Glutamatergic neuron (in vitro differentiated cells): Measurements from ENCODE around the gene CALN1. TPM values are rescaled to one million over a fixed set of nuclear protein-coding genes. Genes with fewer than 3 reads are reported as not detected.

Experiments
- DNase-seq: peaks from one replicate; pipeline ENCODE4 v3.0.0; 2022
- H3K27ac Mint-ChIP-seq: one replicate; pipeline ENCODE4 v1.8.0; 2020; ENCODE audit warnings: mild to moderate bottlenecking, mixed read lengths, inconsistent platforms; ENCODE audit not compliant: unreplicated experiment
- H3K27me3 Mint-ChIP-seq: one replicate; pipeline ENCODE4 v1.8.0; 2020; ENCODE audit warnings: mild to moderate bottlenecking, moderate library complexity, mixed read lengths, inconsistent platforms; ENCODE audit not compliant: unreplicated experiment
- H3K36me3 Mint-ChIP-seq: one replicate; pipeline ENCODE4 v1.8.0; 2020; ENCODE audit warnings: mild to moderate bottlenecking, mixed read lengths, inconsistent platforms; ENCODE audit not compliant: unreplicated experiment
- H3K4me1 Mint-ChIP-seq: one replicate; pipeline ENCODE4 v1.8.0; 2020; ENCODE audit warnings: mild to moderate bottlenecking, low read depth, mixed read lengths, inconsistent platforms; ENCODE audit not compliant: unreplicated experiment
- H3K4me3 Mint-ChIP-seq: one replicate; pipeline ENCODE4 v1.8.0; 2020; ENCODE audit warnings: mild to moderate bottlenecking, mixed read lengths, inconsistent platforms; ENCODE audit not compliant: unreplicated experiment
- H3K9me3 Mint-ChIP-seq: one replicate; pipeline ENCODE4 v1.8.0; 2020; ENCODE audit warnings: mild to moderate bottlenecking, moderate library complexity, mixed read lengths, inconsistent platforms; ENCODE audit not compliant: unreplicated experiment
- total RNA-seq: library from RNA; stranded (reverse); fragmentation: NEBNext Ultra II Directional; extraction: Animal tissue kit (Norgen Biotek cat#: 25700); gene quantifications from one replicate; pipeline ENCODE4 v1.2.1, GENCODE V29; 2021; ENCODE audit not compliant: unreplicated experiment
- TF ChIP-seq, protein P1 (sequence below): fragments of 200-600 bp; sonication (generic); IDR thresholded peaks from one replicate; pipeline ENCODE4 v1.5.0; 2021; ENCODE audit not compliant: partially characterized antibody, unreplicated experiment

CALN1 gene
- total RNA-seq, 1 donor from 2014 or later: 3.5 TPM

DNA sequence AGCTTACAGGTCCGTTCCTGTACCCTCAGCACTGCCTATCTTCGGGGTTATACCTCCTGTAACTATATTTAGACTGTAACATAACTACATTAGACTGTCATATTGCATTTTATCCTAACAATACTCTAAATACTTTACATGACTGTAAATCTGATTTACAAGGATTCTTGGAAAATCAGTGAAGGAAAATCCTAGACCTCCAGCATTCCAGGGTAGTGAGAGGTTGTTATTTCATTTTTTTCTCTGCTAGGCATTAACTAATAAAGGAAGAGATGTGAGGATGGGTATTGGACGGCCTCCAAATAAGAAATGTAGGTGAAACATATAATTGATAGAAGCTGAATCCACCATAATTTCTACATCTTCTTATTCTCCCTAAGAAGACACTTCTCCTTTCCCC, 569.4 kb downstream of the CALN1 start:
- no peaks in the 10 kb centered on the region for H3K36me3 Mint-ChIP-seq
- TF ChIP-seq, protein P1, sequence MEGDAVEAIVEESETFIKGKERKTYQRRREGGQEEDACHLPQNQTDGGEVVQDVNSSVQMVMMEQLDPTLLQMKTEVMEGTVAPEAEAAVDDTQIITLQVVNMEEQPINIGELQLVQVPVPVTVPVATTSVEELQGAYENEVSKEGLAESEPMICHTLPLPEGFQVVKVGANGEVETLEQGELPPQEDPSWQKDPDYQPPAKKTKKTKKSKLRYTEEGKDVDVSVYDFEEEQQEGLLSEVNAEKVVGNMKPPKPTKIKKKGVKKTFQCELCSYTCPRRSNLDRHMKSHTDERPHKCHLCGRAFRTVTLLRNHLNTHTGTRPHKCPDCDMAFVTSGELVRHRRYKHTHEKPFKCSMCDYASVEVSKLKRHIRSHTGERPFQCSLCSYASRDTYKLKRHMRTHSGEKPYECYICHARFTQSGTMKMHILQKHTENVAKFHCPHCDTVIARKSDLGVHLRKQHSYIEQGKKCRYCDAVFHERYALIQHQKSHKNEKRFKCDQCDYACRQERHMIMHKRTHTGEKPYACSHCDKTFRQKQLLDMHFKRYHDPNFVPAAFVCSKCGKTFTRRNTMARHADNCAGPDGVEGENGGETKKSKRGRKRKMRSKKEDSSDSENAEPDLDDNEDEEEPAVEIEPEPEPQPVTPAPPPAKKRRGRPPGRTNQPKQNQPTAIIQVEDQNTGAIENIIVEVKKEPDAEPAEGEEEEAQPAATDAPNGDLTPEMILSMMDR: no peak
- H3K27ac Mint-ChIP-seq: no peak overlapping the region
- no peaks in the 10 kb centered on the region for H3K4me1 Mint-ChIP-seq
- DNase-seq: no peak
- no peaks in the 10 kb centered on the region for H3K27me3 Mint-ChIP-seq
- peaks cover 2% of the 10 kb centered on the region for H3K9me3 Mint-ChIP-seq
- no peak overlapping the region for H3K4me3 Mint-ChIP-seq

DNA sequence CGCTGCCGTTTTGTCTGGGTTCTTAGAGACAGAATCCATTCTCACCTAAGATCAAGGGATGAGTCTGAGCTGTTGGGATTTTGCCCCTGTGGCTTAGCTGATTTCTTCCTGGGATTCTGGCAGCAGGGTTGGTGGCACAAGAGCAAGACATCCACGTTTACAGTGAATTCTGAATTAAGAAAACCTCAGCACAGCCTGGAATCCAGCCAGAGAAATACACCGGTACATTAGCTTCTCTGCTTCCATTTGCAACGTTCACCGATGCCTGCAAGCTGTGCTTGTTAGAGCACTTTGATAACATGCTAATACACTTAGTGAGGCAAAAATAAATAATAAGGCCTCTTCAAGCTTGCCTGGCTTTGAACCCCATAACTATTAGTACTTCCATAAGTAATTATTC, 569.8 kb downstream of the CALN1 start:
- Mint-ChIP-seq H3K27ac (no peak overlapping the region), H3K27me3 (no peaks in the 10 kb centered on the region), H3K9me3 (peaks cover 2% of the 10 kb centered on the region), H3K36me3 (no peaks in the 10 kb centered on the region), H3K4me1 (no peaks in the 10 kb centered on the region), H3K4me3 (no peak overlapping the region)
- TF ChIP-seq, protein P1: no peak
- DNase-seq: no peak

DNA sequence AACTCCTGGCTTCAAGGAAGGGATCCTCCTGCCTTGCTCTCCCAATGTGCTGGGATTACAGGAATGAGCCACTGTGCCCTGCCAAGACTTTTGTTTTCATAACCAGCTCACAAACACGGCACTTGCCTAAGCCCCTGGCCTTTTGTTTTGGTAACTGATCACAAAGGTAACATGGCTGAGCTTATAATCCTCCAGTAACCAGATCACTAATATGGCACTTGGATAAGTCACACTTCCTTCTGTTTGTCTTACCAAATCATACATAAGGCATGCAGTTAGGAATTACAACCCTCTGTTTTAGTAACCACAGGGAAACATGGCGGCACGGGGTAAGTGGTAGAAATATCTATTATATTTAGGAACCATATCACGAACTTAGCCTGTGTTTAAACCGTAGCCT, 577.1 kb downstream of the CALN1 start:
- TF ChIP-seq, protein P1: no peak
- H3K9me3 Mint-ChIP-seq: no peaks in the 10 kb centered on the region
- no peaks in the 10 kb centered on the region for H3K36me3 Mint-ChIP-seq
- H3K4me3 Mint-ChIP-seq: no peak overlapping the region
- peaks cover 3% of the 10 kb centered on the region for H3K27me3 Mint-ChIP-seq
- H3K4me1 Mint-ChIP-seq: peaks cover 3% of the 10 kb centered on the region
- H3K27ac Mint-ChIP-seq: no peak overlapping the region
- DNase-seq: no peak

DNA sequence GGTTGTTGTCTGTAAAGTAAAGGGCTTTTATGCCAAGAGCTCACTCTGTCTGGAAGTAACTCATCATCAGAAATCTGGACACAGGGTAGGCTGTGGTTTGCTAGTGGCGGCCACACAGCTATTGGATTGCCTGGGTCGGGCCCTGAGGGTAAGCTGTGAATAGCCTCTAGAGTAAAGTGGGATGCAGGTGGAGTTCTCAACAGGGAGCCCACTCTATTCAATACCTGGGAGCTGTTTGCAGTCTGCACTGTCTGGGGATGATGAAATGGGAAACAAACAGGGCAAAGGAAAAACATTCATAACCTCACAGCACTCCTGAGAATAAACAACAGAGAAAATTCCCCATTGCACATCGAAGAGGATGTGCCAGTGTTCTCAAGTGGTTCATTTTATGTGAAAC, 582.6 kb downstream of the CALN1 start:
- Mint-ChIP-seq H3K9me3 (peaks cover 3% of the 10 kb centered on the region), H3K27me3 (peaks cover 3% of the 10 kb centered on the region), H3K36me3 (peaks cover 8% of the 10 kb centered on the region), H3K27ac (no peak overlapping the region), H3K4me3 (no peak overlapping the region), H3K4me1 (peaks cover 3% of the 10 kb centered on the region)
- TF ChIP-seq, protein P1: no peak
- DNase-seq: no peak

DNA sequence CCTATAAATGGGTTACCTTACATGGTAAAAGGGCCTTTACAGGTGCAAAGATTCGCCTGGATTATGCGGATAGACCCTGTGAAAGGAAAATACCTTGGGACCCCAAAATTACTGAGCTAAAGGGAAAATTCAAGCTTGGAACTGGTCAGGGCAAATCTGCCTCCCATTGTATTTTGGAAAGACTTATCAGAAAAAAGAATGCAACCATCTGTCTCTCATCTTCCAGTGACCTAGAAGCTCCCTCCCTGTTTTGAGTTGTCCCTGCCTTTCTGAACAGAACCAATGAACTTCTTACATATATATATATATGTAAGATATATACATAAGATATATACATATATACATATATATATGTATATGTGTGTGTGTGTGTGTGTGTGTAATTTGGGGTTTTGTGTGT, 583.8 kb downstream of the CALN1 start:
- Mint-ChIP-seq H3K4me1 (peaks cover 3% of the 10 kb centered on the region), H3K4me3 (no peak overlapping the region), H3K36me3 (peaks cover 9% of the 10 kb centered on the region), H3K27ac (no peak overlapping the region), H3K27me3 (peaks cover 3% of the 10 kb centered on the region), H3K9me3 (peaks cover 3% of the 10 kb centered on the region)
- no peak for DNase-seq
- TF ChIP-seq, protein P1: no peak
